ENCODE data around the gene DEPDC1B.
"Not testable (repeated sequence)": the region's sequence is repeated elsewhere in the genome, so short reads cannot be mapped to it uniquely, and the experiment has no call there.

Gene DEPDC1B

DNA sequence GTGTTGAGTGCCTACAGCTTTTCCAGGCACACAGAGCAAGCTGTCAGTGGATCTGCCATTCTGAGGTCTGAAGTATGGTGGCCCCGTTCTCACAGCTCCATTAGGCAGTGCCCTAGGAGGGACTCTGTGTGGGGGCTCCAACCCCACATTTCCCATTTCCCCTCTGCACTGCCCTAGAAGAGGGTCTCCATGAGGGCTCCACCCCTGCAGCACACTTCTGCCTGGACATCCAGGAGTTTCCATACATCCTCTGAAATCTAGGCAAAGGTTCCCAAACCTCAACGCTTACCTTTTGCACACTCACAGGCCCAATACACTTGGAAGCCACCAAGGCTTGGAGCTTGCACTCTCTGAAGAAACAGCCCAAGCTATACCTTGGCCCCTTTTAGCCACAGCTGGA lies 131.3 kb downstream of the DEPDC1B start:
- Histone ChIP-seq H3K27ac (ENCODE audit: low read depth in 2 of 2, low read length in 2 of 2) (no peak overlapping the region), H3K4me3 (ENCODE audit: low read length in 2 of 2) (no peak overlapping the region), H3K27me3 (ENCODE audit: control insufficient read depth in 2 of 2, insufficient read depth in 2 of 2, low read length in 2 of 2) (no peaks in the 10 kb centered on the region), H3K9me3 (ENCODE audit: control insufficient read depth in 2 of 2, low read length in 2 of 2) (no peaks in the 10 kb centered on the region), H3K36me3 (ENCODE audit: control insufficient read depth in 2 of 2, insufficient read depth in 2 of 2, low read length in 2 of 2) (no peaks in the 10 kb centered on the region), H3K4me1 (ENCODE audit: control insufficient read depth in 2 of 2, insufficient read depth in 2 of 2, low read length in 2 of 2) (no peaks in the 10 kb centered on the region), H3K9ac (ENCODE audit: low read depth in 1 of 2, low read length in 2 of 2) (no peak overlapping the region)

DNA sequence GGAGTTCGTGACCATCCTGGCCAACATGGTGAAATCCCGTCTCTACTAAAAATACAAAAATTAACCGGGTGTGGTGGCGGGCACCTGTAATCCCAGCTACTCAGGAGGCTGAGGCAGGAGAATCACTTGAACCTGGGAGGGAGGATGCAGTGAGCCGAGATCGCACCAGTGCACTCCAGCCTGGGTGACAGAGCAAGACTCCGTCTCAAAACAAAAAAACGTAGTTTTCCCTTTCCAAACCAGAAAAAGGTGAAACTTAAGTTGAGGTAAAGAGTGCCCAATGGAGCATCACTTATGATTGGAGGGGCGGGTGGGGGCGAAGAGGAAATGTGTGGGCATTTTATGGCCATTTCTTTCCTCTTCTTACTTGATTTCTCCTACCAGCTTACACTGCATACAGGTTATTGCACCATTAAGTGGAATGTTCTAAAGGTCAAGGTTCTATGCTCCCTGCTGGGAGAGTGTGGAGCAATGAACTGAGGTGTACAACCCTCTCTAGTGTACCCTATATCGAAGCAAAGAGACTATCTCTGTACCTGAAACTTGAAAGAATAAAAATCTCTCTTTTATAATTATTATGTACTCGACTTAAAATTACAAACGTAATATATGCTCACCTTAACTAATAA lies 136.2 kb downstream of the DEPDC1B start:
- H3K4me1 ChIP-seq (ENCODE audit: control insufficient read depth in 2 of 2, insufficient read depth in 2 of 2, low read length in 2 of 2), result no peaks in the 10 kb centered on the region
- no peaks in the 10 kb centered on the region for H3K36me3 ChIP-seq (ENCODE audit: control insufficient read depth in 2 of 2, insufficient read depth in 2 of 2, low read length in 2 of 2)
- H3K4me3 ChIP-seq (ENCODE audit: low read length in 2 of 2), result no peak overlapping the region
- no peak overlapping the region for H3K9ac ChIP-seq (ENCODE audit: low read depth in 1 of 2, low read length in 2 of 2)
- H3K27me3 ChIP-seq (ENCODE audit: control insufficient read depth in 2 of 2, insufficient read depth in 2 of 2, low read length in 2 of 2), result no peaks in the 10 kb centered on the region
- no peaks in the 10 kb centered on the region for H3K9me3 ChIP-seq (ENCODE audit: control insufficient read depth in 2 of 2, low read length in 2 of 2)
- H3K27ac ChIP-seq (ENCODE audit: low read depth in 2 of 2, low read length in 2 of 2), result no peak overlapping the region

DNA sequence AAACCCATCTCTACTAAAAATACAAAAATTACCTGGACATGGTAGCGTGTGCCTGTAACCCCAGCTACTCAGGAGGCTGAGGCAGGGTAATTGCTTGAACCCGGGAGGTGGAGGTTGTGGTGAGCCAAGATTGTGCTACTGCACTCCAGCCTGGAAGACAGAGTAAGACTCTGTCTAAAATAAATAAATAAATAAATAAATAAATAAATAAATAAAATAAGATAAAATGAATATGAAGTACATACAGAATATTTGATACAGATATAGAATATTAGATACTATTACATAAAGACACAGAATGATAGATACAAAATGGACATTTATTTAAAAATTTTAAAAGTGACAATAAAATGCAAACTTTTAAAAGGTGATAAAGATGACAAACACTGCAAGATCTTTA lies 146.7 kb downstream of the DEPDC1B start:
- not testable (repeated sequence) for H3K27me3 ChIP-seq (ENCODE audit: control insufficient read depth in 2 of 2, insufficient read depth in 2 of 2, low read length in 2 of 2); H3K4me1 ChIP-seq (ENCODE audit: control insufficient read depth in 2 of 2, insufficient read depth in 2 of 2, low read length in 2 of 2); H3K4me3 ChIP-seq (ENCODE audit: low read length in 2 of 2); H3K9me3 ChIP-seq (ENCODE audit: control insufficient read depth in 2 of 2, low read length in 2 of 2); H3K9ac ChIP-seq (ENCODE audit: low read depth in 1 of 2, low read length in 2 of 2); H3K27ac ChIP-seq (ENCODE audit: low read depth in 2 of 2, low read length in 2 of 2); H3K36me3 ChIP-seq (ENCODE audit: control insufficient read depth in 2 of 2, insufficient read depth in 2 of 2, low read length in 2 of 2)

DNA sequence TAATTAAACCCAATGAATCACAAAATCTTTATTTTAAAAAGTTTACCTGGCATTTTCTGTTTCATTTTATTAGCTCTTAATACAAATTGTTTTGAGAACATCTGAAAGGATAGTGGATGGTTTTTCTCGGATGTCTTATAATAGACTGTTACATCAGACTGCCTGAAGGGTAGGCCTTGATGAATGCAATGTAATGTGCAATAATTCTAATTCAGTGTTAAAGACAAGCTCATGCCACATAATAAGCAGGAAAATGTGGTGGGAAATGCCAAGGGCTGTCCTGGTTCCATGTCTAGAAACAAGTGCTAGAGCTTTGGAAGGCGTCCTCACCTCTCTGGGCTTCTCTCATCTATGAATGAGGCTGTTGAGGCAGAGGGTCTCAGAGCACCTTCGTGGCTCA lies 148.1 kb downstream of the DEPDC1B start:
- Histone ChIP-seq H3K27me3 (ENCODE audit: control insufficient read depth in 2 of 2, insufficient read depth in 2 of 2, low read length in 2 of 2) (no peaks in the 10 kb centered on the region), H3K4me1 (ENCODE audit: control insufficient read depth in 2 of 2, insufficient read depth in 2 of 2, low read length in 2 of 2) (no peaks in the 10 kb centered on the region), H3K9ac (ENCODE audit: low read depth in 1 of 2, low read length in 2 of 2) (no peak overlapping the region), H3K9me3 (ENCODE audit: control insufficient read depth in 2 of 2, low read length in 2 of 2) (no peaks in the 10 kb centered on the region), H3K36me3 (ENCODE audit: control insufficient read depth in 2 of 2, insufficient read depth in 2 of 2, low read length in 2 of 2) (no peaks in the 10 kb centered on the region), H3K4me3 (ENCODE audit: low read length in 2 of 2) (no peak overlapping the region), H3K27ac (ENCODE audit: low read depth in 2 of 2, low read length in 2 of 2) (no peak overlapping the region)

DNA sequence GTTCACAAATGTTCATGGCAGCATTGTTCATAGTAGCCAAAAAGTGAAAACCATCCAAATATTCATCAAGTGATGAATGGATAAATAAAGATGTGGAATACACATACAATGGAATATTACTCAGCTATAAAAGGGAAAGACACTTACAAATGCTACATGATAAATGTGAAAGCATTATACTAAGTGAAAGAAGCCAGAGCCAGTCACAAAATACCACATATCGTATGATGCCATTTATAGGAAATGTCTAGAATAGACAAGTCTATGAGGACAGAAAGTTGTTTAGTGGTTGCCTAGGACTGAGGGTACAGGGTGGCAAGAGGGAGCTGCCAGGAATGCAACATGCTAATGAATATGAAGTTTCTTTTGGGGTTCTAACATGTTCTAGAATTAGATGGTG lies 148.7 kb downstream of the DEPDC1B start:
- H3K9me3 ChIP-seq (ENCODE audit: control insufficient read depth in 2 of 2, low read length in 2 of 2), result no peaks in the 10 kb centered on the region

DNA sequence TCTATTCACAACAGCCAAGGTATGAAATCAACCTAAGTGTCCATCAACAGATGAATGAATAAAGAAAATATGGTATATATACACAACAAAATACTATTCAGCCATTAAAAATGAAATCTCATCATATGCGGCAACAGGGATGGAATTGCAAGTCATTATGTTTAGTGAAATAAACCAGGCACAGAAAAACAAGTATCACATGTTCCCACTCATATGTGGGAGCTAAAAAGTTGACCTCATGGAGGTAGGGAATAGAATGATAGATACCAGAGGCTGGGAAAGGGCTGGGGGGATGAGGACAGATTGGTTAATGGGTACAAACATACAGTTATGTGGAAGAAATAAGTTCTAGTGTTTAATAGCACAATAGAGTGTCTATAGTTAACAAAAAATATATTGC lies 149.7 kb downstream of the DEPDC1B start:
- no peak overlapping the region for H3K27ac ChIP-seq (ENCODE audit: low read depth in 2 of 2, low read length in 2 of 2)
- H3K36me3 ChIP-seq (ENCODE audit: control insufficient read depth in 2 of 2, insufficient read depth in 2 of 2, low read length in 2 of 2), result no peaks in the 10 kb centered on the region
- no peaks in the 10 kb centered on the region for H3K4me1 ChIP-seq (ENCODE audit: control insufficient read depth in 2 of 2, insufficient read depth in 2 of 2, low read length in 2 of 2)
- H3K27me3 ChIP-seq (ENCODE audit: control insufficient read depth in 2 of 2, insufficient read depth in 2 of 2, low read length in 2 of 2), result no peaks in the 10 kb centered on the region
- no peak overlapping the region for H3K9ac ChIP-seq (ENCODE audit: low read depth in 1 of 2, low read length in 2 of 2)
- no peaks in the 10 kb centered on the region for H3K9me3 ChIP-seq (ENCODE audit: control insufficient read depth in 2 of 2, low read length in 2 of 2)
- H3K4me3 ChIP-seq (ENCODE audit: low read length in 2 of 2), result no peak overlapping the region

More for the DNA sequence above, 148.7 kb downstream of the DEPDC1B start:
- Histone ChIP-seq H3K9ac (ENCODE audit: low read depth in 1 of 2, low read length in 2 of 2) (no peak overlapping the region), H3K27me3 (ENCODE audit: control insufficient read depth in 2 of 2, insufficient read depth in 2 of 2, low read length in 2 of 2) (no peaks in the 10 kb centered on the region), H3K36me3 (ENCODE audit: control insufficient read depth in 2 of 2, insufficient read depth in 2 of 2, low read length in 2 of 2) (no peaks in the 10 kb centered on the region), H3K4me3 (ENCODE audit: low read length in 2 of 2) (no peak overlapping the region), H3K27ac (ENCODE audit: low read depth in 2 of 2, low read length in 2 of 2) (no peak overlapping the region), H3K4me1 (ENCODE audit: control insufficient read depth in 2 of 2, insufficient read depth in 2 of 2, low read length in 2 of 2) (no peaks in the 10 kb centered on the region)

DNA sequence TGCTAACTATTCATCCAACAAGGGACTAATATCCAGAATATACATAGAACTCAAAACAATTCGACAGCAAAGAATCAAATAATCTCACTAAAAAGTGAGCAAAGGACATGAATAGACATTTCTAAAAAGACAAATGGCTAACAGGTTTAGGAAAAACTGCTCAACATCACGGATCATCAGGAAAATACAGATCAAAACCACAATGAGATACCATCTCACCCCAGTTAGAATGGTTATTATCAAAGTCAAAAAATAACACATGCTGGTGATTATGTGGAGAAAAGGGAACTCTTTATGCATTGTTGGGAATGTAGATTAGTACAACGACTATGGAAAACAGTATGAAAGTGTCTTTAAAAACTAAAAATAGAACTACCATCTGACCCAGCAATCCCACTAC lies 150.1 kb downstream of the DEPDC1B start:
- no peaks in the 10 kb centered on the region for H3K4me1 ChIP-seq (ENCODE audit: control insufficient read depth in 2 of 2, insufficient read depth in 2 of 2, low read length in 2 of 2)

More for the DNA sequence above, 150.1 kb downstream of the DEPDC1B start:
- Histone ChIP-seq H3K9me3 (ENCODE audit: control insufficient read depth in 2 of 2, low read length in 2 of 2) (no peaks in the 10 kb centered on the region), H3K4me3 (ENCODE audit: low read length in 2 of 2) (no peak overlapping the region), H3K9ac (ENCODE audit: low read depth in 1 of 2, low read length in 2 of 2) (no peak overlapping the region), H3K27me3 (ENCODE audit: control insufficient read depth in 2 of 2, insufficient read depth in 2 of 2, low read length in 2 of 2) (no peaks in the 10 kb centered on the region), H3K36me3 (ENCODE audit: control insufficient read depth in 2 of 2, insufficient read depth in 2 of 2, low read length in 2 of 2) (no peaks in the 10 kb centered on the region), H3K27ac (ENCODE audit: low read depth in 2 of 2, low read length in 2 of 2) (no peak overlapping the region)

Measured in mucosa of rectum (tissue), 2 donors.